DOHH2 (cell line): Measurements from ENCODE around the gene TARS3.
"Not testable (repeated sequence)": the region's sequence is repeated elsewhere in the genome, so short reads cannot be mapped to it uniquely, and the experiment has no call there.

Experiments
- H3F3A ChIP-seq: fragments of 200-600 bp; sonication (generic), shearing (Covaris generic); 2 replicates; pipeline ENCODE4 v1.6.0; 2016; ENCODE audit warnings: antibody characterized with exemption, mild to moderate bottlenecking; ENCODE audit not compliant: control insufficient read depth, insufficient read depth
- H3K27ac ChIP-seq: fragments of 200-600 bp; sonication (generic); 2 replicates; pipeline ENCODE4 v1.5.1; 2014; ENCODE audit warnings: low read depth, mild to moderate bottlenecking, low read length, moderate library complexity
- H3K27me3 ChIP-seq: fragments of 200-600 bp; sonication (generic); 2 replicates; pipeline ENCODE4 v1.6.1; 2014; ENCODE audit warnings: mild to moderate bottlenecking, low read length, mixed read lengths; ENCODE audit not compliant: control insufficient read depth
- H3K36me3 ChIP-seq: fragments of 200-600 bp; sonication (generic); 2 replicates; pipeline ENCODE4 v1.6.1; 2014; ENCODE audit warnings: mild to moderate bottlenecking, low read length, moderate library complexity, mixed read lengths; ENCODE audit not compliant: control insufficient read depth
- H3K4me1 ChIP-seq: fragments of 200-600 bp; sonication (generic); 2 replicates; pipeline ENCODE4 v1.6.1; 2014; ENCODE audit warnings: mild to moderate bottlenecking, low read length, mixed read lengths; ENCODE audit not compliant: control insufficient read depth
- H3K4me2 ChIP-seq: fragments of 200-600 bp; sonication (generic); 2 replicates; pipeline ENCODE4 v1.6.0; 2014; ENCODE audit warnings: mild to moderate bottlenecking, low read length, moderate library complexity
- H3K4me3 ChIP-seq: fragments of 200-600 bp; sonication (generic); 2 replicates; pipeline ENCODE4 v1.5.1; 2014; ENCODE audit warnings: mild to moderate bottlenecking, low read length, mixed read lengths
- H3K79me2 ChIP-seq: fragments of 200-600 bp; sonication (generic); 2 replicates; pipeline ENCODE4 v1.6.1; 2014; ENCODE audit warnings: mild to moderate bottlenecking, low read length, mixed read lengths; ENCODE audit not compliant: control insufficient read depth
- H3K9me2 ChIP-seq: fragments of 200-600 bp; sonication (generic); replicated peaks from 2 replicates; pipeline ENCODE4 v1.6.1; 2014; ENCODE audit warnings: mild to moderate bottlenecking, low read length, mixed read lengths; ENCODE audit not compliant: control insufficient read depth
- H3K9me3 ChIP-seq: fragments of 200-600 bp; sonication (generic); 2 replicates; pipeline ENCODE4 v1.6.1; 2014; ENCODE audit warnings: antibody characterized with exemption, low read length, mixed read lengths; ENCODE audit not compliant: control insufficient read depth, insufficient read depth
- H4K20me1 ChIP-seq: fragments of 200-600 bp; sonication (generic); 2 replicates; pipeline ENCODE4 v1.6.0; 2014; ENCODE audit warnings: low read depth, mild to moderate bottlenecking, antibody characterized with exemption, low read length, moderate library complexity; ENCODE audit not compliant: control insufficient read depth, insufficient read depth
- CTCF ChIP-seq: fragments of 200-600 bp; sonication (generic); IDR thresholded peaks from one replicate; pipeline ENCODE4 v1.5.1; 2014; ENCODE audit warnings: antibody characterized with exemption, mild to moderate bottlenecking, low read depth, low read length; ENCODE audit not compliant: poor library complexity, severe bottlenecking
- EZH2phosphoT487 ChIP-seq: fragments of 200-600 bp; sonication (generic); IDR thresholded peaks from 2 replicates; pipeline ENCODE4 v1.6.1; 2017; ENCODE audit warnings: borderline replicate concordance, mild to moderate bottlenecking, antibody characterized with exemption, low read length, moderate library complexity, mixed read lengths

TARS3 gene

DNA sequence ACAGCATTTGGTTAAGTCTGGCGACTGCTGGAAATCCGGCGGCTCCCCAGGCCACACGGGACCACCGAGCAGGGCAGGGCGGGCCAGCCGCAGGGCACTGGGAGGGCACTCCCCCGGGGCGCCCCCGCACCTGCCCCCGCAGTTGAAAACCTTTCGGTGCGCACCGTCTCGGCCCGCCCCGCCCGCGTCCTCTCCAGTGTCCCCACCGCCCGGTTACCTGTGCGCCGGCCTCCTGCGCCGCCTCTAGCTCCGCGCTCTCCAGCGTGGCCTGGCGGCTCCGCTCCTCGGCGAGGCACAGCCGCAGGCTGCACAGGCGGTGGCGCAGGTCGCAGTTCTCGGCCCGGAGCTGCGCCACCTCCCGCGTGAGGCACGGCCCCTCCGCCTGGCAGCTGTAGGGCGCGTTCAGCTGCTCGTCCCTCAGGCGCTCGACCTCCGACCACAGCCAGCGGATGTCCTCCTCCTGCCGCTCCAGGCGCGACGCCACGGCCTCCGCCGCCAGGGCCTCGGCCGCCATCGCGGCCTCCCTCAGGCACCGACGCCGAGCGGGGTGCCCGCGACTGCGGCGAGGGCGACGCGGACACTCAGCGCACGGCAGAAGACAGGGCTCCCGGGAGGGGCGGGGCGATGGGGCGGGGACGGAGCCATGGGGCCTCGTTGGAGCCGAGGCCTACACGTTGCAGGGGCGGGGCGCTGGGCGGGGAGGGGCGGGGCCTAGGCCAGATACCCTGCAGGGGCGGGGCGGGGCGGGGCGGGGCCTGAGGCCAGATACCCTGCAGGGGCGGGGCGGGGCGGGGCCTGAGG, at the start of gene TARS3:
TSS of gene TARS3 (minus strand) at position 600 of the 801 bp plus-strand sequence. CDS start at position 514, 86 bp downstream.
- Histone ChIP-seq H3K27ac (peak within 1 kb of the TSS; percentile 5; the same call in 1 of the 2 replicates), H3K79me2 (no peaks in the 10 kb centered on the region), H3K4me2 (peak within 1 kb of the TSS; percentile 70), H3K36me3 (peaks cover 27% of the 10 kb centered on the region), H3F3A (peaks cover 9% of the 10 kb centered on the region), H3K27me3 (no peaks in the 10 kb centered on the region), H3K4me1 (peaks cover 15% of the 10 kb centered on the region), H3K4me3 (peak within 1 kb of the TSS; percentile 81), H4K20me1 (no peaks in the 10 kb centered on the region), H3K9me3 (no peaks in the 10 kb centered on the region), H3K9me2 (no peaks in the 10 kb centered on the region)
- TF ChIP-seq EZH2phosphoT487 (no peak), CTCF (peak; percentile 40)

- Histone ChIP-seq H3K4me1 (no peaks in the 10 kb centered on the region), H3K9me2 (no peaks in the 10 kb centered on the region), H3K27ac (no peak overlapping the region), H4K20me1 (no peaks in the 10 kb centered on the region), H3K4me2 (no peak overlapping the region), H3F3A (no peaks in the 10 kb centered on the region), H3K36me3 (no peaks in the 10 kb centered on the region), H3K79me2 (no peaks in the 10 kb centered on the region), H3K9me3 (no peaks in the 10 kb centered on the region), H3K4me3 (no peak overlapping the region), H3K27me3 (no peaks in the 10 kb centered on the region)
- TF ChIP-seq CTCF: peak; percentile 53
- no peak for TF ChIP-seq EZH2phosphoT487
Observed at GRCh38 chr15:101773496-101774100, 49.3 kb upstream of the TARS3 start.

GRCh38 chr15:101772921-101773320, 48.6 kb upstream of the TARS3 start:
- Histone ChIP-seq H3K4me2 (no peak overlapping the region), H3K27ac (no peak overlapping the region), H3K9me2 (no peaks in the 10 kb centered on the region), H3K36me3 (no peaks in the 10 kb centered on the region), H3F3A (no peaks in the 10 kb centered on the region), H3K27me3 (no peaks in the 10 kb centered on the region), H3K79me2 (no peaks in the 10 kb centered on the region), H3K9me3 (no peaks in the 10 kb centered on the region), H4K20me1 (no peaks in the 10 kb centered on the region), H3K4me3 (no peak overlapping the region), H3K4me1 (no peaks in the 10 kb centered on the region)
- TF ChIP-seq EZH2phosphoT487: no peak
- TF ChIP-seq CTCF: no peak

GRCh38 chr15:101767083-101767640, 42.9 kb upstream of the TARS3 start:
- H3K4me2 ChIP-seq, H3K79me2 ChIP-seq, H3K9me2 ChIP-seq, H3K27me3 ChIP-seq, H3K4me1 ChIP-seq, H3K36me3 ChIP-seq, H3K27ac ChIP-seq, H3F3A ChIP-seq, H3K4me3 ChIP-seq, H4K20me1 ChIP-seq, H3K9me3 ChIP-seq: not testable (repeated sequence)
